Airway epithelial cell (primary cell): Measurements from ENCODE around the gene PIGX. TPM values are rescaled to one million over a fixed set of nuclear protein-coding genes. Genes with fewer than 3 reads are reported as not detected.

Experiments
- total RNA-seq: library from RNA; depleted of rRNA; stranded (reverse); fragments of >200 nt; gene quantifications from 2 replicates; pipeline ENCODE4 v1.2.3, GENCODE V29; 2015

Gene PIGX
- total RNA-seq: 24.9 and 27.0 TPM in 2 replicates

GRCh38 chr3:196711838-196712513 is at the start of gene PIGX, which contains the start of gene CEP19:
PIGX (plus strand) TSS chr3:196712377.
CEP19 (minus strand) TSS chr3:196712250; CDS start chr3:196708657, 3,593 bp downstream.

GRCh38 chr3:196739671-196740480 is 27.7 kb downstream of the PIGX start, which contains the start of gene PAK2:
PAK2 (plus strand) TSS chr3:196739857; CDS start chr3:196782647, 42,790 bp downstream.

Other genes starting within 250 kb of the PIGX start
- gene RNF168, start 208.6 kb upstream of the PIGX start, total RNA-seq: 13.2 TPM in 2 replicates
- not detected in 2 replicates for gene SMCO1, start 197.0 kb upstream of the PIGX start, total RNA-seq
- gene WDR53, start 143.8 kb upstream of the PIGX start, total RNA-seq: 3.0 and 5.9 TPM in 2 replicates
- 7.2 and 11.5 TPM in 2 replicates for gene FBXO45, start 143.7 kb upstream of the PIGX start, total RNA-seq
- 0.07 and 0.33 TPM in 2 replicates for gene NRROS, start 72.7 kb upstream of the PIGX start, total RNA-seq
- gene CEP19, start 127 bp upstream of the PIGX start, total RNA-seq: 0.71 and 1.2 TPM in 2 replicates
- 22.9 and 31.1 TPM in 2 replicates for gene PAK2, start 27.5 kb downstream of the PIGX start, total RNA-seq
- gene SENP5, start 155.5 kb downstream of the PIGX start, total RNA-seq: 15.1 and 19.1 TPM in 2 replicates
- gene NCBP2, start 230.2 kb downstream of the PIGX start, total RNA-seq: 55.2 and 65.6 TPM in 2 replicates